Measurements from ENCODE around the gene TBC1D28. TPM values are rescaled to one million over a fixed set of nuclear protein-coding genes. Genes with fewer than 3 reads are reported as not detected.
"Not testable (repeated sequence)": the region's sequence is repeated elsewhere in the genome, so short reads cannot be mapped to it uniquely, and the experiment has no call there.

TBC1D28 gene
- total RNA-seq, 1 donor from 2014 or later, result not detected

DNA sequence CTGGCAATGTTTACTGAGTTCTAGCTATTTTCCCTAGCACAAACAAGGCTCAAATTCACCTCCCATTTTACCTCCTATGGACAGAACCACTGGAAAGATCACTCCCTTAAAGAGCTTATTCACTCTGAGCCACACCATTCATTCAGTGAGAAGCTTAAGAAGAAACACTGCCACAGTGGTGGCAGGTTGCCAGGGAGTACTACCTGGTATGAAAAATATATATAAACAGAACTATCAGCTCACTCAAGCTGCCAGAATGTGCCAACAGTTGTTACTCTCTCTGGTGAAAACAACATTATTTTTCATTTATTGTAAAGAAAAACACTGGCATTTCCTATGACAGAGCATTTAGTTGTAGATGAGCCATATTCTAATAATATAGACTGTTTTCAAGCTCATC, 31.2 kb downstream of the TBC1D28 start:
- not testable (repeated sequence) for H3K4me3 ChIP-seq (ENCODE audit: low read length in 3 of 3); H3K36me3 ChIP-seq (ENCODE audit: control insufficient read depth in 3 of 3, insufficient read depth in 3 of 3, low read length in 3 of 3); H3K4me1 ChIP-seq (ENCODE audit: control insufficient read depth in 3 of 3, insufficient read depth in 3 of 3, low read length in 3 of 3); H3K9ac ChIP-seq (ENCODE audit: low read depth in 1 of 3, low read length in 3 of 3); H3K9me3 ChIP-seq (ENCODE audit: control insufficient read depth in 3 of 3, low read length in 3 of 3); H3K27ac ChIP-seq (ENCODE audit: low read depth, low read length); H3K27me3 ChIP-seq (ENCODE audit: control insufficient read depth in 3 of 3, insufficient read depth in 3 of 3, low read length in 3 of 3)

DNA sequence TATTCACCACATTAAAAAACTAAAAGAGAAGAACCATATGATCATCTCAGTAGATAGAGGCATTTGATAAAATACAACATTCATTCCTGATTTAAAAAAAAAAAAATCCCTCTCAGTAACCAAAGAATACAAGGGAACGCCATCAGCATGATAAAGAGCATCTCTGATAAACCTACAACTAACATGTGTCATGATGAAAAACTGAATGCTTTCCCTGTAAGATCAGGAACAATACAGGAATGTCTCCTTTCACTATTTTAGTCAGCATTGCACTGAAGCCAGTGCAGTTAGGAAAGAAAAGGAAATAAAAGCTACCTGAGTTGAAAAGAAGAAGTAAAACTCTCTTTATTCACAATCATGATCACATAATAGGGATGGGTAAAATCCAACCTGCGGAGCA, 51.1 kb downstream of the TBC1D28 start:
- H3K4me3 ChIP-seq (ENCODE audit: low read length in 3 of 3); H3K9me3 ChIP-seq (ENCODE audit: control insufficient read depth in 3 of 3, low read length in 3 of 3): not testable (repeated sequence)

More for the DNA sequence above, 51.1 kb downstream of the TBC1D28 start:
- not testable (repeated sequence) for H3K36me3 ChIP-seq (ENCODE audit: control insufficient read depth in 3 of 3, insufficient read depth in 3 of 3, low read length in 3 of 3); H3K9ac ChIP-seq (ENCODE audit: low read depth in 1 of 3, low read length in 3 of 3); H3K27me3 ChIP-seq (ENCODE audit: control insufficient read depth in 3 of 3, insufficient read depth in 3 of 3, low read length in 3 of 3); H3K27ac ChIP-seq (ENCODE audit: low read depth, low read length); H3K4me1 ChIP-seq (ENCODE audit: control insufficient read depth in 3 of 3, insufficient read depth in 3 of 3, low read length in 3 of 3)

Small RNAs within 50 kb of the gene (small RNA-seq; reads per million reads assigned to genes)
- not detected for gene AC026271.2

Other genes with a start within 250 kb of the TBC1D28 start
- not detected for gene LGALS9C, start 167.6 kb downstream of the TBC1D28 start, total RNA-seq
- gene FOXO3B, start 37.9 kb upstream of the TBC1D28 start, total RNA-seq, result 1.6 TPM
- not detected for gene FBXW10, start 99.7 kb upstream of the TBC1D28 start, total RNA-seq
- 24.5 TPM for gene TVP23B, start 136.8 kb upstream of the TBC1D28 start, total RNA-seq
- 40.7 TPM for gene PRPSAP2, start 213.7 kb upstream of the TBC1D28 start, total RNA-seq